GM18511 (cell line): ENCODE measurements around the gene SLC20A1.

ENCODE experiments used
- ATAC-seq: cut with Tn5 transposase; IDR thresholded peaks from one replicate; pipeline ENCODE4 v1.9.1; 2021; ENCODE audit warnings: mild to moderate bottlenecking, moderate library complexity; ENCODE audit not compliant: unreplicated experiment

Gene SLC20A1

GRCh38 chr2:112682101-112682500, 36.4 kb downstream of the SLC20A1 start:
- no peak for ATAC-seq

- ATAC-seq, result no peak
Observed at GRCh38 chr2:112683550-112684414, 38.0 kb downstream of the SLC20A1 start.

GRCh38 chr2:112684415-112684775, 38.7 kb downstream of the SLC20A1 start:
- ATAC-seq, result no peak

- no peak for ATAC-seq
Observed at GRCh38 chr2:112685271-112685884, 39.6 kb downstream of the SLC20A1 start.

GRCh38 chr2:112686348-112687217, 40.8 kb downstream of the SLC20A1 start:
- ATAC-seq, result no peak

GRCh38 chr2:112687522-112687921, 41.8 kb downstream of the SLC20A1 start:
- no peak for ATAC-seq

- no peak for ATAC-seq
Observed at GRCh38 chr2:112688086-112688880, 42.5 kb downstream of the SLC20A1 start.

GRCh38 chr2:112690853-112691401, 45.2 kb downstream of the SLC20A1 start:
- no peak for ATAC-seq

GRCh38 chr2:112691881-112692281, 46.1 kb downstream of the SLC20A1 start:
- ATAC-seq, result no peak

- peak; percentile 93 for ATAC-seq
Observed at GRCh38 chr2:112692495-112692911, 46.8 kb downstream of the SLC20A1 start.

- peak; percentile 10 for ATAC-seq
Observed at GRCh38 chr2:112692918-112693317, 47.2 kb downstream of the SLC20A1 start.

- no peak for ATAC-seq
Observed at GRCh38 chr2:112693596-112693995, 47.9 kb downstream of the SLC20A1 start.

- ATAC-seq, result no peak
Observed at GRCh38 chr2:112694182-112694581, 48.4 kb downstream of the SLC20A1 start.

- ATAC-seq, result no peak
Observed at GRCh38 chr2:112698834-112699515, 53.2 kb downstream of the SLC20A1 start.

GRCh38 chr2:112699984-112700667, 54.4 kb downstream of the SLC20A1 start:
- ATAC-seq, result no peak

GRCh38 chr2:112701052-112701451, 55.3 kb downstream of the SLC20A1 start:
- no peak for ATAC-seq

- ATAC-seq, result no peak
Observed at GRCh38 chr2:112703684-112704083, 57.9 kb downstream of the SLC20A1 start.

GRCh38 chr2:112705575-112705974, 59.8 kb downstream of the SLC20A1 start:
- ATAC-seq, result peak; percentile 12

- peak; percentile 56 for ATAC-seq
Observed at GRCh38 chr2:112706170-112706664, 60.5 kb downstream of the SLC20A1 start.
